Cardiac muscle cell (in vitro differentiated cells and primary cell): ENCODE results near the gene QSOX1. TPM values are rescaled to one million over a fixed set of nuclear protein-coding genes. Genes with fewer than 3 reads are reported as not detected.

ENCODE experiments used
- DNase-seq, 2 donors: peaks; one replicate each; pipeline versions ENCODE4 v3.0.0 to v3.0.0-alpha.2; 2010 to 2017; ENCODE audit warnings: low read depth in 1 of 2, low spot score in 1 of 2
- H3K27ac ChIP-seq: fragments of 200-600 bp; sonication (generic); 2 replicates; pipeline ENCODE4 v1.5.1; 2016
- H3K27me3 ChIP-seq: fragments of 200-600 bp; sonication (generic); 2 replicates; pipeline ENCODE4 v1.6.0; 2016; ENCODE audit warnings: control low read depth
- H3K36me3 ChIP-seq: fragments of 200-600 bp; sonication (generic); 2 replicates; pipeline ENCODE4 v1.5.1; 2016; ENCODE audit warnings: control low read depth
- H3K4me1 ChIP-seq: fragments of 200-600 bp; sonication (generic); 2 replicates; pipeline ENCODE4 v1.8.1; 2017; ENCODE audit warnings: low read depth, mild to moderate bottlenecking, mixed run types
- H3K4me3 ChIP-seq: fragments of 200-600 bp; sonication (generic); 2 replicates; pipeline ENCODE4 v1.5.1; 2016; ENCODE audit warnings: mild to moderate bottlenecking
- H3K9me3 ChIP-seq: fragments of 200-600 bp; sonication (generic); 2 replicates; pipeline ENCODE4 v1.5.1; 2017; ENCODE audit warnings: low read depth, mild to moderate bottlenecking, control low read depth
- CTCF ChIP-seq: IDR thresholded peaks from 2 replicates; pipeline ENCODE4 v1.5.1; 2012; ENCODE audit warnings: low read depth, mild to moderate bottlenecking, low read length
- polyA plus RNA-seq: library from polyadenylated mRNA; unstranded; fragments of >200 nt; fragmentation: Nextera tagmentation; extraction: Ambion mirVana; gene quantifications from 2 replicates; pipeline ENCODE4 v1.2.1, GENCODE V29; 2016
- total RNA-seq: library from RNA; depleted of rRNA; stranded (reverse); fragments of >200 nt; gene quantifications from 2 replicates; pipeline ENCODE4 v1.2.3, GENCODE V29; 2016

The QSOX1 gene
- total and polyA plus RNA-seq, 2 experiments from 2014 or later: 23.2 to 37.8 TPM

DNA sequence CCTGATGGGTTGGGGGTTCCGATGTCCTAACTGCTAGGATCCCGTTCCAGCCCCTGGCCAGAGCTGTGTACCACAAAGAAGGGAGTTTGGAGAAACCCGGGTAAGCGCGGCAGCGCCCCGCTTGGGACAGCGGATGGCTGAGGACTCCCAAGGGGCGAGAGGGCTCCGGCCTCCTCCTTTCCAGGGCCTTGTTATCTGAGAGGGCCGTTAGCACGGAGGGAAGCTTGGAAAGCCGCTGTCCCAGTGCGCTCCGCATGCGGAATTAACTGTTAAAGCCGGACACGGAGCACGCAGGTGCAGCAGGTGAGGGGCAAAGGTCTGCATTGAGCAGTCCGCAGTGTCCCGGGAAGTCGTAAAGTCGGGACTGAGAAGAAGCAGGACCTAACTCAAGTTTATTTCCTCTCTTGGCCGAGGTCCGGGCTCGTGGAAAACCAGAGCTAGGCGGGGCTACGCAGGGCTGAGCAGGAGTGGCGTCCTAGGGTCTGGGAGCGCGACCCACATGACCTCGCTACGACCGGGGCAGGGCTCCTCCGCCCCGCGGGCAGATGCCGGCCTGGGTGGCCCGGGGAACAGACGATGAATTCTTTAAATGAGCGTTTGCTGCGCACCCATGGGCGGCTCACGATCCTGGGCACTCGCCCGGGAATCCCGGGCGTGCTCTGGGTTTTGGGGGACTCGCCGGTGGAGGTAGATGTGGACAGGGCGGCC lies 79.9 kb downstream of the QSOX1 start:
- H3K4me3 ChIP-seq: peak overlapping the region; percentile 16
- TF ChIP-seq CTCF: no peak
- H3K9me3 ChIP-seq: no peaks in the 10 kb centered on the region
- DNase-seq: peak in 1 of 2 donors; percentile 45
- H3K27me3 ChIP-seq: peaks cover 100% of the 10 kb centered on the region
- no peak overlapping the region for H3K27ac ChIP-seq
- no peaks in the 10 kb centered on the region for H3K4me1 ChIP-seq
- no peaks in the 10 kb centered on the region for H3K36me3 ChIP-seq

DNA sequence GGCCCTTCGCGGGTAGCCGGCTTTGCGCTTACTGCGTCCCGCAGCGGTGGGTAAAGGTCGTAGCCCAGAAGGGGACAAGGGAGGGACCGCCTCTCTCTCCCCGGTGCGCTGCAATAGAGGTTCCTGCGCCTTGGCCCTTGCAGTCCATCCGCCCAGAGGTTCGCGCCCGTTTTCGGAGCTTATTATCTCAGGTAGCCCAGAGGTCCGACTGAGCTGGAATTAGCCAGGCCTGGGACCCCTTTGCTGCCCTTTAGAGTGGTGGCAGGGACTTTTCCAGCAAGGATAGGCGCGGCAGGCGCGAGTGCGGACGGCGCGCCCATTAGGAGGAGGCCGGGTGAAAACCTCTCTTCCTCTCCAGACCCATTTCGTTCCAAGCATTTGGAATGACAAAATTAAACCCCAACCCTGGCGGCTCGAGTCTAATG lies 80.4 kb downstream of the QSOX1 start:
- no peak for TF ChIP-seq CTCF
- no peaks in the 10 kb centered on the region for H3K4me1 ChIP-seq
- DNase-seq: no peak
- peaks cover 100% of the 10 kb centered on the region for H3K27me3 ChIP-seq
- no peak overlapping the region for H3K27ac ChIP-seq
- no peaks in the 10 kb centered on the region for H3K36me3 ChIP-seq
- no peaks in the 10 kb centered on the region for H3K9me3 ChIP-seq
- H3K4me3 ChIP-seq: peak overlapping the region; percentile 16

- no peaks in the 10 kb centered on the region for H3K36me3 ChIP-seq
- H3K27ac ChIP-seq: no peak overlapping the region
- no peak overlapping the region for H3K4me3 ChIP-seq
- peaks cover 100% of the 10 kb centered on the region for H3K27me3 ChIP-seq
- no peaks in the 10 kb centered on the region for H3K4me1 ChIP-seq
- H3K9me3 ChIP-seq: no peaks in the 10 kb centered on the region
- no peak for TF ChIP-seq CTCF
- DNase-seq: no peak
Observed at GRCh38 chr1:180235502-180236239, 81.0 kb downstream of the QSOX1 start.

GRCh38 chr1:180236698-180237509 lies 82.2 kb downstream of the QSOX1 start:
- H3K27ac ChIP-seq: no peak overlapping the region
- no peak for TF ChIP-seq CTCF
- H3K4me3 ChIP-seq: no peak overlapping the region
- no peaks in the 10 kb centered on the region for H3K9me3 ChIP-seq
- H3K27me3 ChIP-seq: peaks cover 100% of the 10 kb centered on the region
- DNase-seq: no peak
- H3K36me3 ChIP-seq: no peaks in the 10 kb centered on the region
- H3K4me1 ChIP-seq: no peaks in the 10 kb centered on the region

DNA sequence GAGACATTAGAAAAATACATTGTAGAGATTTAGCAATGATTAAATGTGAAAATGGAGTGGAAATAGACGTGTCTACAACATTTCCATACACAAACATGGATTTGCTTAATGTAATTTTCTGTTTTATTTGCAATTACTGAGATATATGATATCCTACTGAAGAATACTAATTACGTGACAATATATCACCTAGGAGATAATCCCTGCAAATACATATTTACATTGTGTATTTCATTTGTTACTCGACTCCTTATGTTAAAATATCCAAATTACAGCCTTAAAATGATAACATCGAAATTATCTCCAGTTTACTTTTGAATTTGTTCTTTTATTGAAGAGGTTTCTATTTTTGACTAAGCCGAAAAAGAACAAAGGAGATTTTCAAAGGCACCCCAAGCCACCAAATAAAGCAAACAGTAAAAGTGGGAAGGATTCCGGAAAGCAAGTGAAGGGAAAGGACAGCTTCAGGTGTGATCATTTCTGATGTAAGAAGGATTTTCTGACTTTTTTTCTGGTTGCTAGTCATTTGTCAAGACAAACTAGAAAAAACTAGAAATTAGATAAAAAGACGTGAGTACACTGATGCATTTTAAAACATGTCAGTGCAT lies 83.3 kb downstream of the QSOX1 start:
- H3K4me1 ChIP-seq: no peaks in the 10 kb centered on the region
- H3K27me3 ChIP-seq: peaks cover 100% of the 10 kb centered on the region
- no peak overlapping the region for H3K27ac ChIP-seq
- no peaks in the 10 kb centered on the region for H3K9me3 ChIP-seq
- H3K4me3 ChIP-seq: no peak overlapping the region
- no peaks in the 10 kb centered on the region for H3K36me3 ChIP-seq
- DNase-seq: no peak
- no peak for TF ChIP-seq CTCF
